Measurements from ENCODE around the gene IDNK.
"Not testable (repeated sequence)": the region's sequence is repeated elsewhere in the genome, so short reads cannot be mapped to it uniquely, and the experiment has no call there.

IDNK gene

DNA sequence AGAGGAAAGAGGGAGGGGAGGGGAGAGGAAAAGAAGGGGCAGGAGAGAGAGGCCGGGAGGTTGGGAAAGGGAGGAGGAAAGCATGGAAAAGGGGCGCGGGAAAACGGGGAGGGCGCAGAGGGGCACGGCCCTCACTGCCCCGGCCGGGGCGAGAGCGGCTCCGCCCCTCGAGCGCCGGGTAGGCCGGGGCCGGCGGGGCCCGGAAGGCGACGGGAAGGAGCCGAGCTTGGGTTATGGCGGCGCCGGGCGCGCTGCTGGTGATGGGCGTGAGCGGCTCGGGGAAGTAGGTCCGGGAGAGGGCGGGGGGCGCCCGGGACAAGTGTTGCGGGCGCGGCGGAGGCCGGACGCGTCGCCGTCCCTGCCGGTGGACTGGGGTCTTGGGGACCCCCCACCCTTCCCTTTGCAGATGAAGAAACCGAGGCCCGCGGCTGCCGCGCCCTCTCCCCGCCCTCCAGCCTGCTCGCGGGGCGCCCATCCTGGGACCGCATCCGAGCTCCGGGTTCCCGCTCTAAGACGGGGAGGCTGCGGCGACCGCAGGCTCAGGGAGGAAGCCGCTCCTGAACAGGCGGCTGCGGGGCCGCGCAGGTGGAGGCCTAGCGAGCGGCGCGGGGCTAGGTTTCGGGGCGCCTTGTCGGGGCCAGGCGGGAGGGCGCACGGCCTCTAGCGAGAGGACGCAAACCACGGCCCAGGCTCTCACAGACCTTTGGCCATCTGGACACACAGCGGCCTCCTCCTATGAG lies at the start of gene IDNK:
Gene IDNK (plus strand): TSS at position 205 of the 740 bp plus-strand sequence. CDS start 29 bp downstream, at position 234.
- peak; percentile 83 for DNase-seq

DNA sequence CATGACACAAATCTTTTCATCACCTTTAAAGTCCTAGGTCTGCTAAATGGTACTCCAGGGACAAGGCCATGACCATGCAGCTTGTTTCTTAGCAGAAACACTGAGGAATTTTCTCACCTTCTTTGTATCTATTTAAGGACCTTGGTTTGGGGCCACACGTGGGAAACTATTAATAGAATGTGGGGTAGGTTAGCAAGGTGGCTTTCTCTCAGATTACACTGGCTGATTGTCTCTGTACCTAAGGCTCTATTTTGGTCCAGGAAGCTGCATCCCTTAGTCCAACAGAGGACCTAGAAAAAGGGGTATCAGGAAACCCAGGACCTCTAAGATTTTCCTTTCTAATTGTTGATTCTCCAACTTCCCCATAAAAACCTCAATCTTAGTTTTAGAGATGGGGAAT lies 48.5 kb upstream of the IDNK start:
- no peak for DNase-seq

GRCh38 chr9:83582029-83582428 lies 40.9 kb upstream of the IDNK start:
- no peak for DNase-seq

DNA sequence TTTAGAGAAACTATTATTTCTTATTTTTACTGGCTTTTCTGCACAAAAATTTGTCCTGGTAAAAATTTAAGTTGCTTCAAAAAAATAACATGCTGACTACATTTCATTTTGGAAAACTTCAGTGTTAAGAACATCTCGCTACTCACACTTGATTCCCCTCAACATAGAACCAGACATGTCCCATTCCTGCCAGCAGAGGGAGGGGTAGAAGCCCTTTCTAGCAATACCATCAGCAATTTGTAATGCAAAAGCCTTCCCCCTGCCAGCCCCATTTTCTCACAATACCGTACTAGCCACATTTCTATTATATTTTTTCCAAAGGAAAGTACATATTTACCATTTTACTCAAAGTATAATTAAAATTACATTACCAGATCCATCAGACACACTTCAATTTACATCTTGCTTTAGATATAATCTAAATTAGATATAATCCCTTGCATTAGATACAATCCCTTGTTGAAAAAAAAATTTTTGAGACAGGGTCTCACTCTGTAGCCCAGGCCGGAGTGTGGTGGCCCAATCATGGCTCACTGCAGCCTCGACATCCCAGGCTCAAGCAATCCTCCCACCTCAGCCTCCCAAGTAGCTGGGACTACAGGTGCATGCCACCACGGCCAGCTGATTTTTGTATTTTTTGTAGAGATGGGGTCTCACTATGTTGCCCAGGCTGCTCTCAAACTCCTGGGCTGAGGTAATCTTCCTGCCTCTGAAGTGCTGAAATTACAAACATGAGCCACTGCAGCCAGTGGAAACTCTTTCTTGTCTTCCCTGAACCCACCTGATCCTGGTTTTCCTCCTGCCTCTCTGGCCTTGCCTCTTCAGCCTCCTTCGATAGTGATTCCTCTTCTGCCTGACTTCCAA lies 39.6 kb upstream of the IDNK start:
- peak; percentile 43 for DNase-seq

DNA sequence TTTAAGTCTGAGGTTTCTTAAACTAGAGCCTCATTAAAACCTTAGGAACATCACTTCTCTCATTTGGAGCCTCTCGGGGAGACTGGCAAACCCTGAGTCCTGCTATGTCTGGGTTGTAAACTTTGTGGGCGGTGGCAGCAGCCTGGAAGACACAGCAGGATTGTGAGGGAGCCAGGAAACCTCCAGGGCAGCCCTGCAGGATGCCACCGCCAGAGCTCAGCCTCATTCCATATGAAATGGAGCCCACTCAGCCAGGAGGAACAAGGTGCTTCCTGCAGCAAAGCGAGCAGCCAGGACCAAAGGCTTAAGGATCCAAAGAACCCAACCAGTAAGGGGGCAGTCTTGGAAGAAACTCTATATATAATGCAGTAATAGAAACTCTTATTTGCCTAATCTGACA lies 37.9 kb upstream of the IDNK start:
- DNase-seq = no peak

GRCh38 chr9:83588256-83588655 lies 34.7 kb upstream of the IDNK start:
- DNase-seq = peak; percentile 15

- peak; percentile 69 for DNase-seq
Observed at GRCh38 chr9:83596899-83597504, 25.9 kb upstream of the IDNK start.

GRCh38 chr9:83598487-83598886 lies 24.5 kb upstream of the IDNK start:
- peak; percentile 10 for DNase-seq

DNA sequence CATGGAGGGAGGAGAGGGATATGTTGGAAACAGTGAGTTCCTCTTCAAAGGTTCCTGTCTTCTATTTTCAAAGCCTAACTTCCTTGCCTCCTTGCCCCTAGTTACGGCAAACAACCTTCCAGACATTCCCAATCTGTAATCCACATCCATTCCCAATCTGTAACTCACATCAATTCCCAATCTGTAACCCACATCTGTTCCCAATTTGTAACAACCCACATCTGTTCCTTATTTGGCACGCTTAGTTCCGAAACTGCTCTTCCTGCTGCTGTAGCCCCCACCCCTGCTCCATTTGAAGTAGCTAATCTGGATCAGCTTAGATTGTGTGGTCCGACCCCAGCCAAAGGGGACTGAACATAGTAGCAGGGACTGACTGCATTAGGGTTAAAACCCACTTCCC lies 23.9 kb upstream of the IDNK start:
- DNase-seq = no peak

- DNase-seq = no peak
Observed at GRCh38 chr9:83601463-83601862, 21.5 kb upstream of the IDNK start.

- peak; percentile 30 for DNase-seq
Observed at GRCh38 chr9:83607620-83608019, 15.3 kb upstream of the IDNK start.

- not testable (repeated sequence) for DNase-seq
Observed at GRCh38 chr9:83613298-83613697, 9.6 kb upstream of the IDNK start.

DNA sequence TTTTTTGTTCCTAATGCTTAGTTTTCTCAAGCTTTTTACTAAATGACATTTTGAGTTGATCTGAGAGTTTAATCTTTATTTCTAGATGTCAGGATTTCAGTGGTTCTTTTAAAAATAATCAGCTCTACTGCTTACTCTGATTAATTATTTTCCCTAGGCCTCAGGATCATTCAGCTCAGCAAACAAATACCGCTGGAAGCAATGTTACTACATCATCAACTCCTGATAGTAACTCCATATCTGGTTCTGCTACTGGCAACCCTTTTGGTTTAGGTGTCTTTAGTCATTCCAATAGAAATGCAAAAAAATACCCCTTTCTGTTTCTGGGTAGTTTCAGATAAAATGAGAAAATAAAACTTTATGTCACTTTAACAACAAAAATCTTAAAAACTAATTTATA lies 5.6 kb upstream of the IDNK start:
- no peak for DNase-seq

DNA sequence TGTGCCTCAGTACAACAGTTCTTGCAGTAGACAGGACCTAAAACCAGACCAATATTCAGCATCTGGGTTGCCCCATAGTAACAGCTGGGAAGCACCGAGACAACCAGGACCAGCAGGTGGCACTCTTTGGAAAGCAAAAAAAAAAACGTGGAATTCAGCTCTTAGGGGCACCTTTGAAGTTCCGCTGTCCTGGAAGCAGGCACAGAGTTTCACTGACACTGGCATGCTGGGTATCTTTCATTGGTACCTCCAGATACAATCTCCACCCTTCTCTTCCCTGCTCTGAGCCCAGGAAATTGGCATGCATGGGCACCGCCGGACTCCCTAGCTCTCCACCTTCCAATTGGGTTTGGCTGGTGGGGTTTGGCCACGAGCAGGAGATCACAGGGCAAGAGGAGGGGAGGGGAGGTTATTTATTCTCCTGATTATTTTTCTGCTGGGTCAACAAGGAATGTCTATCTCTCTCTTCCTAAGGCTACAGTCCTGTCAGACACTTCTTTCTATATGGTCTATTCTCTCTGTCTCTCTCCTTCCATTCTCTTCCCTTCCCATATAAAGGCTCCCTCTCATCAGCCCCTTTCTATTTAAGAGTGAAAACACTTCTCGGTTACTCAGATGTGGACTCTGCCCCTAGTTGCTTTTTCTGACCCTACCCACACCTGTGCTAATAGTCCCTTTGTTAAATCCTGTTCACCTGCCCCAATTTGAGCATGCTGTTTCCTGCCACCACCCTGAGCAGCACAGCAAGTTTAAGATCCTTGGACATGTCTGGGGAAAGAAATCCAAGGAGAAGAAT lies 1.9 kb upstream of the IDNK start:
- peak; percentile 76 for DNase-seq

DNA sequence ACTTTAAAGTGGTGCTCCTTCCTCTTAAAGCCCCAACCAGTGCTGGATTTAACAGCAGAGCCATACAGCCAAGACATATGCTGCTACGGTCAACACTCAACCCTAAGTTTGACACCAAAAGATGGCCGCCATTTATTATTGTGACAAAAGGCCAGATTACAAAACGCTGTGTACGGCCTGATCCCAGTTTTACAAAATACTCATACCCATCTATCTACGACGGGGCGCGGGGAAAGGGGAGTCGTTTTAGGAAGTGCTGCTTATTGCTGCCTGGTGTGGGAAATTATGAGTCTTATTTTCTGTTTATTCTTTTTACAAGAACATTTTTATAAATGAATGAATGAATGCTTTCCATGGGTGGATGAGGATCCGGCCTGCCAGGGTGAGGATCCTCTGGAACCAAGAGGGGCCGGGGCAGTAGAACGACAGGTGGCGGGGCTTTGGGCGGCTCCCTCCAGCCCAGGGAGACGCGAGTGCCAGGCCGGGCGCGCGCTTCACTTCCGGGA lies 457 bp upstream of the IDNK start:
- no peak for DNase-seq

DNA sequence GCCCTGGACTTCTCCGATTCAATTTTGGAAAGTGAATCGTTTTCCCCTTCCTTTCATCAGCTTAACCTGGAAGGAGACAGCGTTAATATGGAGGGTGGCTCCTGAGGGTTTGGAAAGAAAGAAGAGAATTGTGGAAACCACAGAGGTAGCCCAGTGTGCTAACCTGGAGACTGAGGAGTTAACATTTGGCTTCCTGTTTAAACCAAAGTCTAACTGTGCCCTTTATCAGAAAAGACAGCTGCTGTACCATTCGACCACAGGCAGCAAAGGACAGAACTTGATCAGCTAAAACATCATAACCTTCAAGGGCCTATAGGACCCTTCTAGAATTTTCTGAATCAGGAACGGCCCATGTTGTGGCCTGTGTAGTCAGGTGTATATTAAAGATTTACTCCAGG lies 735 bp downstream of the IDNK start:
- DNase-seq = peak; percentile 90

DNA sequence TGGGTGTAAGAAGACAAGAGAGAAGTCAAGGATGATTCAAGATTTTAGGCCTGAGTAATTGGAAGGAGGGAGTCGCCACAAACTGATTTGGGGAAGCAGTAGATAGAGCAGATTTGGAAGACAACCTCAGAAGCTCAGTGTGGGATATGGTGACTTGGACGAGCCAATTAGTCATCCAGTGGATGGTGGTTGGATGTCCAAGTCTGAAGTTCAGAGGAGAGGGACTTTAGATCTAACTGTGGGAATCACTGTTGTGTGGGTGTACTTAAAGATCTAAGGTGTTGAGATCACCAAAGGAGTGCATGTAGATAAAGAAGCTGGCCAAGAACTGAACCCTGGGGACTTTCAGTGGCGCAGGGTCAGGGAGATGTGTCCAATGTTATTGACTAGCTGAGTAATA lies 2.2 kb downstream of the IDNK start:
- peak; percentile 49 for DNase-seq

- DNase-seq = no peak
Observed at GRCh38 chr9:83628540-83628939, 5.6 kb downstream of the IDNK start.

DNA sequence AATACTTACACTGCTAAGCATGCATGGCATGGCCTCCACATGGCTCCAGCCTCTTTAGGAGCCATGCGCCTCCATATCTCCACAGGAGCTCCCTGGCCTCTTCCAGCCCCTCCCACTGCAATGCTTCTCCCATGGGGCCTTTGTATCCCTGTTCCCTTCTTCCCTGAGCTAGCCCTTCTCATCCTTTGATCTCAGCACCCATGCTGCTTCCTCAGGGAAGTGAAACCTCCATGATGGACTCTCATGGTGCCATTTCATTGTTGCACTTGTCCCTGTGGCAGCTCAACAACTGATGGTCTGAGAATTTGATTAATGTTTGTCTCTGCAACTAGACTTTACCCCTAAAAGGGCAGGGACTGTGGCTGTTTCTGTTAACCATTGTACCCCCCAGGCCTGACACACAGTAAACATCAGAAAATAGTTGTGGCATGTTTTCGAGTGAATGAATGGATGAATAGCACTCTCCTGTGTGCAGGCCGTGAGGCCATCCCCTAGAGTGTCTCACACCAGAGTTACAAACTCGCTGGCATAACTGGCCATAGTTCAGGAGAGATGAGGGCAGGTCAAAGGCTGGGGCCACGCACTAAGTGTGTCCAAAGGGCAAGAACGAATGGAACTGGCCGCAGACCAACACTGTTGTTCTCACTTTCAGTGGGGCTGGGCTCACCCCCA lies 6.6 kb downstream of the IDNK start:
- DNase-seq = no peak

DNA sequence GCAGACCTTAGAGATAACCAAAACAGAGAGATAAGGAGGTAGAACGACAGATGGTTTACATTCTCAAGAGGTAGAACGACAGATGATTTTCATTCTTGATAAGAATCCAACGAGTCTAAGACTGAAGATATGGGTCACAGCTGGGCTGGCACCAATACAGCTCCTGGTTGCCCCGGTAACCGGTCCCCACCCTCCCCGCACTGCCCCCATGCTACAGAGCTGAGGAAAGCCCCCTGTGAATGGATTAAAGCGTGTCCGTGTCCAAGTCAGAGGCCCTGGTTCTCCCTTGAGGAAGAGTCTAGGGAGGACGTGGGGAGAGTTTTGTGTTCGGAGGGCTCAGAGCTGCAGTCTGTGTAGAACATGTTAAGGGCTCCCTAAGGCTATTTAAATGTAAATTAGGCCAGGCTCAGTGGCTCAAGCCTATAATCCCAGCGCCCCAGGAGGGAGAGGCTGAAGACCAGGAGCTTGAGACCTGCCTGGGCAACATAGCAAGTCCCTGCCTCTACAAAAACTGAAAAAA lies 8.1 kb downstream of the IDNK start:
- DNase-seq = no peak

GRCh38 chr9:83633255-83633654 lies 10.3 kb downstream of the IDNK start:
- DNase-seq = no peak

DNA sequence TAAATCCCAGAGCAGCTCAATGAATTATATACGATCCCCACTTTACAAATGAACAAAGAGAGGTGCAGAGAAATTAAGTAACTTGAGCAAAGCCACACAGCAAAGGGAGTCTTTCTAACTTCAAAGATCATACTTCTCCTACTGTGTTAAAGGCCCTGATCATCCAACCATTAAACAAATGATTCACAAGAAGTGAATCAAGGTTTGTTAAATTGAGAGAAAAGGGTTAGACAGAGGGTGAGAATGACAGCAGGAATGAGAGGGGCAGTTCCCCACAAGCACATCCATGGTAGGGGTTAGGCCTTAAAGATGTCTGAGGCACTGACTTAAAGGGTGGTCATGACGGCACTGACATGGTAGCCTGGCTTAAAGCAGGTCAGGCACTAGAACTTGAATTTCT lies 10.7 kb downstream of the IDNK start:
- DNase-seq = no peak

Measured in OCI-M1 (cell line).